GM23338 (cell line): ENCODE measurements around the gene REC8. TPM values are rescaled to one million over a fixed set of nuclear protein-coding genes. Genes with fewer than 3 reads are reported as not detected.

Source experiments
- ATAC-seq: fragments of 200-7000 bp; cut with Tn5 transposase; 3 replicates; pipeline ENCODE4 v1.9.1; 2020
- DNase-seq: peaks from one replicate; pipeline ENCODE4 v3.0.0-alpha.2; 2015; ENCODE audit warnings: low spot score
- H2AFZ ChIP-seq: fragments of 200-600 bp; sonication (generic); 2 replicates; pipeline ENCODE4 v1.8.0; 2016; ENCODE audit warnings: antibody characterized with exemption, mild to moderate bottlenecking, moderate library complexity
- H3F3A ChIP-seq: fragments of 200-600 bp; sonication (generic); replicated peaks from 2 replicates; pipeline ENCODE4 v1.8.0; 2017; ENCODE audit warnings: antibody characterized with exemption, mixed run types, low read depth
- H3K27ac ChIP-seq: fragments of 200-600 bp; sonication (generic); 2 replicates; pipeline ENCODE4 v1.6.1; 2016; ENCODE audit warnings: low read depth
- H3K27me3 ChIP-seq: fragments of 200-600 bp; sonication (generic); 2 replicates; pipeline ENCODE4 v1.8.0; 2016; ENCODE audit warnings: mild to moderate bottlenecking, mixed run types, moderate library complexity; ENCODE audit not compliant: insufficient read depth
- H3K36me3 ChIP-seq: fragments of 200-600 bp; sonication (generic); 2 replicates; pipeline ENCODE4 v1.8.0; 2016; ENCODE audit warnings: mild to moderate bottlenecking; ENCODE audit not compliant: insufficient read depth
- H3K4me1 ChIP-seq: fragments of 200-600 bp; sonication (generic); 2 replicates; pipeline ENCODE4 v1.8.0; 2016; ENCODE audit warnings: mild to moderate bottlenecking, moderate library complexity; ENCODE audit not compliant: insufficient read depth
- H3K4me2 ChIP-seq: fragments of 200-600 bp; sonication (generic); 2 replicates; pipeline ENCODE4 v1.7.1; 2017; ENCODE audit warnings: mixed run types
- H3K4me3 ChIP-seq: fragments of 200-600 bp; sonication (generic); 2 replicates; pipeline ENCODE4 v1.6.1; 2016; ENCODE audit warnings: mixed run types
- H3K79me2 ChIP-seq: fragments of 200-600 bp; sonication (generic); replicated peaks from 2 replicates; pipeline ENCODE4 v1.8.0; 2017; ENCODE audit warnings: mild to moderate bottlenecking; ENCODE audit not compliant: insufficient read depth
- H3K9me2 ChIP-seq: fragments of 200-600 bp; sonication (generic); 2 replicates; pipeline ENCODE4 v1.8.0; 2017; ENCODE audit not compliant: insufficient read depth
- H4K20me1 ChIP-seq: fragments of 200-600 bp; sonication (generic); replicated peaks from 2 replicates; pipeline ENCODE4 v1.8.0; 2017; ENCODE audit warnings: mild to moderate bottlenecking; ENCODE audit not compliant: insufficient read depth
- H3K27ac Mint-ChIP-seq: 2 replicates; pipeline ENCODE4 v1.8.0; 2020; ENCODE audit warnings: inconsistent platforms, mild to moderate bottlenecking, moderate library complexity, mixed read lengths
- H3K27me3 Mint-ChIP-seq: 3 replicates; pipeline ENCODE4 v1.8.0; 2022; ENCODE audit warnings: low read depth, mild to moderate bottlenecking, moderate library complexity, mixed read lengths, inconsistent platforms; ENCODE audit not compliant: insufficient read depth, poor library complexity
- H3K36me3 Mint-ChIP-seq: 3 replicates; pipeline ENCODE4 v1.8.0; 2021; ENCODE audit warnings: low read depth, mild to moderate bottlenecking, inconsistent platforms, moderate library complexity, mixed read lengths
- H3K4me1 Mint-ChIP-seq: 3 replicates; pipeline ENCODE4 v1.8.0; 2020; ENCODE audit warnings: mild to moderate bottlenecking, inconsistent platforms, mixed read lengths
- H3K4me3 Mint-ChIP-seq: 3 replicates; pipeline ENCODE4 v1.8.0; 2021; ENCODE audit warnings: moderate library complexity, mild to moderate bottlenecking, inconsistent platforms, mixed read lengths
- H3K9me3 Mint-ChIP-seq: 3 replicates; pipeline ENCODE4 v1.8.0; 2020; ENCODE audit warnings: moderate library complexity, mild to moderate bottlenecking, inconsistent platforms, mixed read lengths
- EZH2 ChIP-seq: fragments of 200-600 bp; sonication (generic); IDR thresholded peaks from one replicate; pipeline ENCODE4 v1.8.0; 2017; ENCODE audit warnings: antibody characterized with exemption, mild to moderate bottlenecking, low read depth; ENCODE audit not compliant: unreplicated experiment
- REST ChIP-seq: IDR thresholded peaks from one replicate; pipeline ENCODE4 v1.6.1; 2018; ENCODE audit warnings: antibody characterized with exemption; ENCODE audit not compliant: unreplicated experiment
- ZNF114 ChIP-seq: fragments of 250-450 bp; sonication (Bioruptor Pico); IDR thresholded peaks from 2 replicates; pipeline ENCODE4 v1.5.0; 2020; ENCODE audit warnings: mild to moderate bottlenecking, moderate library complexity
- ZNF331 ChIP-seq: fragments of 250-450 bp; sonication (Bioruptor Pico); IDR thresholded peaks from 2 replicates; pipeline ENCODE4 v1.5.0; 2020; ENCODE audit warnings: low read depth, mild to moderate bottlenecking, moderate library complexity
- ZNF462 ChIP-seq: fragments of 250-450 bp; sonication (Bioruptor Pico); IDR thresholded peaks from 2 replicates; pipeline ENCODE4 v1.5.0; 2020; ENCODE audit warnings: mild to moderate bottlenecking, moderate library complexity
- polyA plus RNA-seq: library from polyadenylated mRNA; unstranded; fragments of >200 nt; fragmentation: Nextera tagmentation; extraction: Ambion mirVana; gene quantifications from 2 replicates; pipeline ENCODE4 v1.2.1, GENCODE V29; 2016
- total RNA-seq: library from RNA; depleted of rRNA; stranded (reverse); fragments of >200 nt; shearing (Covaris generic); gene quantifications from 2 replicates; pipeline ENCODE4 v1.2.3, GENCODE V29; 2014

The REC8 gene
- total and polyA plus RNA-seq, 2 experiments from 2014 or later: 25.7 to 36.8 TPM

DNA sequence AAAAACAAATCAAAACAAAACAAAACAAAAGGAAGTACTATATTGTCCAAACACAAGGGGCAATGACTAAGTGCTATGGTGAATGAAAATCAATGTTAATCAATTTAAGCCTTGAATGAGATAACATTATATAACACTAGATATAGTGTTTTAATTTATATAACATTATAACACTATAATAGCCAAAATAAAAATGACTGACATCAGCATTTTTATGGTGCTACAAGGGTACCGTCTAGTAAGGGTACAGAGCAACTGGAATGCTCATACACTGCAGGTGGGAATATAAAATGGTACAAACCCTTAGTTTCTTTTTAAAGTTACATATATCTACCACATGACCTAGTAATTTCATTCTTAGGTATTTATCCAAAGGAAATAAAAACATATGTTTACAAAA, 54.6 kb downstream of the REC8 start:
- H3K4me3 Mint-ChIP-seq: no peak overlapping the region
- Histone ChIP-seq H3K4me3 (no peak overlapping the region), H3K36me3 (peaks cover 12% of the 10 kb centered on the region), H3K79me2 (peaks cover 97% of the 10 kb centered on the region), H3K27ac (no peak overlapping the region), H3F3A (no peaks in the 10 kb centered on the region), H2AFZ (no peak overlapping the region), H3K4me2 (no peak overlapping the region), H3K4me1 (peaks cover 5% of the 10 kb centered on the region), H3K9me2 (no peaks in the 10 kb centered on the region), H4K20me1 (peaks cover 26% of the 10 kb centered on the region), H3K27me3 (no peaks in the 10 kb centered on the region)
- no peaks in the 10 kb centered on the region for H3K27me3 Mint-ChIP-seq
- no peaks in the 10 kb centered on the region for H3K9me3 Mint-ChIP-seq
- DNase-seq: no peak
- peaks cover 6% of the 10 kb centered on the region; the same call in 1 of the 3 replicates for H3K4me1 Mint-ChIP-seq
- no peak for ATAC-seq
- peaks cover 9% of the 10 kb centered on the region for H3K36me3 Mint-ChIP-seq
- TF ChIP-seq ZNF331 (CRISPR knock-in tag) (no peak), ZNF462 (CRISPR knock-in tag) (no peak), ZNF114 (CRISPR knock-in tag) (no peak), EZH2 (no peak), REST (no peak)
- no peak overlapping the region for H3K27ac Mint-ChIP-seq
